PFSK-1 (cell line): Measurements from ENCODE around the gene TSPAN15.

Experiments
- FOXP2 ChIP-seq: optimal IDR thresholded peaks from 2 replicates; pipeline ENCODE3; 2011; ENCODE audit warnings: borderline replicate concordance, control low read depth, inconsistent platforms; ENCODE audit not compliant: insufficient read depth; ENCODE audit errors: extremely low read length, extremely low read depth
- POLR2AphosphoS5 ChIP-seq: IDR thresholded peaks from 2 replicates; pipeline ENCODE4 v1.6.1; 2012; ENCODE audit warnings: low read depth, mild to moderate bottlenecking, control low read depth, low read length, moderate library complexity
- REST ChIP-seq, 2 experiments: IDR thresholded peaks; 2 replicates each; pipeline versions ENCODE4 v1.6.1 to v1.8.0; 2011 to 2012; ENCODE audit warnings: low read depth in 2 of 2, low read length in 2 of 2, control low read depth in 1 of 2, inconsistent platforms in 1 of 2, mild to moderate bottlenecking in 1 of 2, moderate library complexity in 1 of 2; ENCODE audit not compliant: insufficient read depth in 1 of 2
- SIN3A ChIP-seq: IDR thresholded peaks from 2 replicates; pipeline ENCODE4 v1.6.1; 2012; ENCODE audit warnings: mild to moderate bottlenecking, low read length, moderate library complexity, borderline replicate concordance; ENCODE audit not compliant: insufficient read depth
- TAF1 ChIP-seq: IDR thresholded peaks from 2 replicates; pipeline ENCODE4 v1.6.1; 2012; ENCODE audit warnings: low read length, control low read depth, borderline replicate concordance; ENCODE audit not compliant: insufficient read depth

Gene TSPAN15

GRCh38 chr10:69527961-69528360, 76.7 kb downstream of the TSPAN15 start:
- TF ChIP-seq SIN3A (no peak), POLR2AphosphoS5 (no peak), FOXP2 (no peak), REST (IDR thresholded peaks at IDR 0.05; ENCODE audit: insufficient read depth in 1 of 2, low read depth in 2 of 2, low read length in 2 of 2) (no peak), TAF1 (no peak)

GRCh38 chr10:69533658-69534057, 82.4 kb downstream of the TSPAN15 start:
- TF ChIP-seq SIN3A (no peak), FOXP2 (no peak), POLR2AphosphoS5 (no peak), TAF1 (no peak), REST (IDR thresholded peaks at IDR 0.05; ENCODE audit: insufficient read depth in 1 of 2, low read depth in 2 of 2, low read length in 2 of 2) (no peak)

- TF ChIP-seq POLR2AphosphoS5 (no peak), FOXP2 (no peak), TAF1 (no peak), SIN3A (no peak)
Measured at GRCh38 chr10:69537449-69537848, 86.2 kb downstream of the TSPAN15 start.

DNA sequence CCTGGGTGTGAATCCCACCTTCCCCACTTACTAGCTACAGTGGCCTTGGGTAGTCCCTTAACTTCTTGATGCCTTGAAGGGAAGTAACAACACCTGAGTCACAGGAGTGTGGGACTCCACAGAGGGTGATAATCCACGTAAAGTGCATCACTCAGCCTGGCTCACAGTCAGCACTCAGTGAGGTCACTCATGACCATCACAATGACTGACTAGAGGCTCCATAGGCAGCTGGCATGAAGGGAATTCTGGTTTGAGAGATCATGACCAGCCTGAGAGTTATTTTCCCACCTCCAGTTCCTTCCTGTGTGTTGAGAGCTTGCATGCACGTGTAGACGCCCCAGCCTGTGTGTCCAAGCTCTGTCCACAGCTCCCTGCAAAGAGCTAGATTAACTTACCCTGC, 87.2 kb downstream of the TSPAN15 start:
- TF ChIP-seq REST (IDR thresholded peaks at IDR 0.05; ENCODE audit: insufficient read depth in 1 of 2, low read depth in 2 of 2, low read length in 2 of 2), result no peak
- TF ChIP-seq POLR2AphosphoS5, result no peak
- TF ChIP-seq TAF1, result no peak
- no peak for TF ChIP-seq SIN3A
- TF ChIP-seq FOXP2, result no peak

DNA sequence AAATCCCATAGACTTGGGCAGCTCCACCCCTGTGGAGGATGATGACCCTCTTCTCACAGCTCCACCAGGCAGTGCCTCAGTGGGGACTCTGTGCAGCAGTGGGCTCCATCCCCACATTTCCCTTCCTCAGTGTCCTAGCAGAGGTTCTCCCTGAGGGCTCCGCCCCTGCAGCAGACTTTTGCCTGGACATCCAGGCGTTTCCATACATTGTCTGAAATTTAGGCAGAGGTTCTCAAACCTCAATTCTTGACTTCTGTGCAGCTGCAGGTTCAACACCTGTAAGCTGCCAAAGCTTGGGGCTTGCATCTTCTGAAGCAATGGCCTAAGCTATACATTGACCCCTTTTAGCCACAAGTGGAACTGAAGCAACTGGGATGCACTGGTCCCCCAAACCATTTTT, 90.2 kb downstream of the TSPAN15 start:
- TF ChIP-seq FOXP2, result no peak
- no peak for TF ChIP-seq TAF1
- TF ChIP-seq SIN3A, result no peak
- no peak for TF ChIP-seq REST (IDR thresholded peaks at IDR 0.05; ENCODE audit: insufficient read depth in 1 of 2, low read depth in 2 of 2, low read length in 2 of 2)
- no peak for TF ChIP-seq POLR2AphosphoS5
